HepG2 (cell line): ENCODE results near the gene NBEA. TPM values are rescaled to one million over a fixed set of nuclear protein-coding genes. Genes with fewer than 3 reads are reported as not detected.

Experiments used
- CEBPB ChIP-seq: IDR thresholded peaks from 2 replicates; pipeline ENCODE4 v1.6.1; 2011; ENCODE audit warnings: low read depth, low read length, improper control_type of control experiment, borderline replicate concordance
- KIAA2018 ChIP-seq: sonication (generic); formaldehyde crosslinking; IDR thresholded peaks from 2 replicates; pipeline ENCODE4 v1.5.0; 2020; ENCODE audit warnings: mild to moderate bottlenecking, missing genetic modification reagents, borderline replicate concordance
- SIX1 ChIP-seq: sonication (generic); formaldehyde crosslinking; IDR thresholded peaks from 2 replicates; pipeline ENCODE4 v1.4.0; 2020; ENCODE audit warnings: missing genetic modification reagents, borderline replicate concordance
- ZNF207 ChIP-seq: fragments of 450-650 bp; IDR thresholded peaks from 2 replicates; pipeline ENCODE4 v1.6.1; 2016; ENCODE audit warnings: antibody characterized with exemption, borderline replicate concordance
- ZNF230 ChIP-seq: sonication (generic); formaldehyde crosslinking; IDR thresholded peaks from 2 replicates; pipeline ENCODE4 v1.4.0; 2020; ENCODE audit warnings: mild to moderate bottlenecking, missing genetic modification reagents
- polyA plus RNA-seq, 8 experiments: library from polyadenylated mRNA; depleted of rRNA in 3 of 8; stranded (reverse) in 7 of 8; unstranded in 1 of 8; fragments of >200 nt; fragmentation: Illumina TruSeq in 4 of 8; extraction: Trizol in 4 of 8; gene quantifications; 2 replicates each; pipeline versions ENCODE4 v1.2.1 to v1.2.3, GENCODE V29; 2011 to 2016; ENCODE audit warnings: low read depth in 4 of 8, missing spikeins in 1 of 8, mixed read lengths in 1 of 8; ENCODE audit not compliant: insufficient read depth in 1 of 8
- total RNA-seq, 5 experiments: library from RNA; depleted of rRNA; stranded (reverse); fragments of >200 nt; fragmentation: Illumina TruSeq; extraction: Trizol; gene quantifications; 2 replicates each; pipeline ENCODE4 v1.2.3, GENCODE V29; 2016; ENCODE audit warnings: low read depth in 1 of 5
- TF ChIP-seq, protein P1 (sequence below): sonication (generic); formaldehyde crosslinking; IDR thresholded peaks from 2 replicates; pipeline ENCODE4 v1.5.0; 2020; ENCODE audit warnings: mild to moderate bottlenecking, missing genetic modification reagents
- TF ChIP-seq, protein P2 (sequence below): sonication (generic); formaldehyde crosslinking; IDR thresholded peaks from 2 replicates; pipeline ENCODE4 v1.5.0; 2020; ENCODE audit warnings: missing genetic modification reagents

Gene NBEA
- total and polyA plus RNA-seq, 2 of the 13 experiments (the other 11 are each of a cell fraction or from before 2014, with no cell fraction given): 2.7 to 2.8 TPM

GRCh38 chr13:35129500-35129899, 187.4 kb downstream of the NBEA start (continued):
- TF ChIP-seq KIAA2018 (CRISPR knock-in tag) (no peak), ZNF207 (no peak), ZNF230 (CRISPR knock-in tag) (no peak), CEBPB (no peak), SIX1 (CRISPR knock-in tag) (no peak)
- TF ChIP-seq, protein P1, sequence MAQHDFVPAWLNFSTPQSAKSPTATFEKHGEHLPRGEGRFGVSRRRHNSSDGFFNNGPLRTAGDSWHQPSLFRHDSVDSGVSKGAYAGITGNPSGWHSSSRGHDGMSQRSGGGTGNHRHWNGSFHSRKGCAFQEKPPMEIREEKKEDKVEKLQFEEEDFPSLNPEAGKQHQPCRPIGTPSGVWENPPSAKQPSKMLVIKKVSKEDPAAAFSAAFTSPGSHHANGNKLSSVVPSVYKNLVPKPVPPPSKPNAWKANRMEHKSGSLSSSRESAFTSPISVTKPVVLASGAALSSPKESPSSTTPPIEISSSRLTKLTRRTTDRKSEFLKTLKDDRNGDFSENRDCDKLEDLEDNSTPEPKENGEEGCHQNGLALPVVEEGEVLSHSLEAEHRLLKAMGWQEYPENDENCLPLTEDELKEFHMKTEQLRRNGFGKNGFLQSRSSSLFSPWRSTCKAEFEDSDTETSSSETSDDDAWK (CRISPR knock-in tag): no peak
- TF ChIP-seq, protein P2, sequence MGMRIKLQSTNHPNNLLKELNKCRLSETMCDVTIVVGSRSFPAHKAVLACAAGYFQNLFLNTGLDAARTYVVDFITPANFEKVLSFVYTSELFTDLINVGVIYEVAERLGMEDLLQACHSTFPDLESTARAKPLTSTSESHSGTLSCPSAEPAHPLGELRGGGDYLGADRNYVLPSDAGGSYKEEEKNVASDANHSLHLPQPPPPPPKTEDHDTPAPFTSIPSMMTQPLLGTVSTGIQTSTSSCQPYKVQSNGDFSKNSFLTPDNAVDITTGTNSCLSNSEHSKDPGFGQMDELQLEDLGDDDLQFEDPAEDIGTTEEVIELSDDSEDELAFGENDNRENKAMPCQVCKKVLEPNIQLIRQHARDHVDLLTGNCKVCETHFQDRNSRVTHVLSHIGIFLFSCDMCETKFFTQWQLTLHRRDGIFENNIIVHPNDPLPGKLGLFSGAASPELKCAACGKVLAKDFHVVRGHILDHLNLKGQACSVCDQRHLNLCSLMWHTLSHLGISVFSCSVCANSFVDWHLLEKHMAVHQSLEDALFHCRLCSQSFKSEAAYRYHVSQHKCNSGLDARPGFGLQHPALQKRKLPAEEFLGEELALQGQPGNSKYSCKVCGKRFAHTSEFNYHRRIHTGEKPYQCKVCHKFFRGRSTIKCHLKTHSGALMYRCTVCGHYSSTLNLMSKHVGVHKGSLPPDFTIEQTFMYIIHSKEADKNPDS (CRISPR knock-in tag): no peak
